Calu3 (cell line): ENCODE results near the gene GJA5. TPM values are rescaled to one million over a fixed set of nuclear protein-coding genes. Genes with fewer than 3 reads are reported as not detected.
"Not testable (repeated sequence)": the region's sequence is repeated elsewhere in the genome, so short reads cannot be mapped to it uniquely, and the experiment has no call there.

Experiments
- BruUV-seq: library from RNA; stranded (reverse); fragments of 400-500 nt; replicated peaks from 2 replicates; lab custom pipeline; 2021; lab: Mats Ljungman, UMichigan
- CTCF ChIA-PET: fragments of 300-600 bp; sonication (Branson Sonifier 250); formaldehyde crosslinking; loops from one replicate; lab custom pipeline; 2022; ENCODE audit warnings: antibody characterized with exemption; lab: Charles Lee
- DNase-seq: peaks from one replicate; pipeline ENCODE4 v3.0.0; 2022
- H3K27ac Mint-ChIP-seq: one replicate; pipeline ENCODE4 v1.8.0; 2022; ENCODE audit warnings: mixed read lengths; ENCODE audit not compliant: unreplicated experiment
- H3K27me3 Mint-ChIP-seq: one replicate; pipeline ENCODE4 v1.8.0; 2022; ENCODE audit warnings: mixed read lengths; ENCODE audit not compliant: unreplicated experiment
- H3K36me3 Mint-ChIP-seq: one replicate; pipeline ENCODE4 v1.8.0; 2022; ENCODE audit warnings: mild to moderate bottlenecking, moderate library complexity, mixed read lengths; ENCODE audit not compliant: insufficient read depth, unreplicated experiment
- H3K4me1 Mint-ChIP-seq: one replicate; pipeline ENCODE4 v1.8.0; 2022; ENCODE audit warnings: mild to moderate bottlenecking, low read depth, mixed read lengths; ENCODE audit not compliant: unreplicated experiment
- H3K4me3 Mint-ChIP-seq: one replicate; pipeline ENCODE4 v1.8.0; 2022; ENCODE audit warnings: mild to moderate bottlenecking, low read depth, moderate library complexity, mixed read lengths; ENCODE audit not compliant: unreplicated experiment
- H3K9me3 Mint-ChIP-seq: one replicate; pipeline ENCODE4 v1.8.0; 2022; ENCODE audit warnings: low read depth, mixed read lengths; ENCODE audit not compliant: unreplicated experiment
- intact Hi-C: fragments of 100-400 bp; cut with micrococcal nuclease; formaldehyde crosslinking; loops from one replicate; pipeline ENCODE4 v1.10.0; 2022; ENCODE audit not compliant: unreplicated experiment
- total RNA-seq: library from RNA; stranded (reverse); gene quantifications from 2 replicates; pipeline ENCODE4 v1.2.3, GENCODE V29; 2022
- TF ChIP-seq, protein P1 (sequence below): fragments of 200-600 bp; IDR thresholded peaks from one replicate; pipeline ENCODE4 v1.8.0; 2022; ENCODE audit warnings: antibody characterized with exemption; ENCODE audit not compliant: unreplicated experiment

Gene GJA5
- total RNA-seq, 1 experiment from 2014 or later = not detected

DNA sequence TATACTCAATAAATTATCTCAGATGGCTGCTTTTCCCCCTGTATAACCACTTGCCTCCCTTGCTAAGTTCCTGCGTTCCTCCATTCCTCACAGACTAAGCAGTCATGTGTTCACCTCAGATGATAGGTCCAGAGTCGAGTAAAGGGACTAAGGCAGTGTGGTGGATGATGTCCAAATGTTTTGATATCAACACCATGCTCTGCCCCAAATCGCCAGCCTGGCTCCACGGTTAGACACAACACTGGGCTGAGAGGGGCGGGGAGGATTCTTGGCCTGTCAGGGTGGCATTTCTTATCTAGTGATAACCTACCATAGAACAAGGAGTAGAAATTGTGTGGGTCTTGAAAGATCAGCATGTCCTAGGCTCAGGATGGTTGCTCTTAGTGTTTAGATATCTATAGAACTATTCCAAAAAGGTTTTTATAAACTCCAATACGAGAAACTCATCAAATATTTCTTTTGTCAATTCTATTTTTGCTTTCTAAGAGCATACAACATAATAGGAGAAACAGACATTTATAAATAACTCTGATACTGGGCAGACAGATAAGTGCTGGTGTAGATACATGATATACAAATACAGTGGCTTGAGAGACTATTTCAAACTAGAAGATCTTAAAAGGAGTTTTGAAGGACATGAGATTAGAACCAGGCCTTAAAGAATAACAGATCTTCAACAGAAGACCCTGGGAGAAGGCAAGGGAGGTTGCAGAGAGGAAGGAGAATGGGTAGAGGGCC is 21.5 kb downstream of the GJA5 start:
- DNase-seq = no peak
- Mint-ChIP-seq H3K4me3 (no peak overlapping the region), H3K27me3 (no peaks in the 10 kb centered on the region), H3K9me3 (no peaks in the 10 kb centered on the region), H3K36me3 (no peaks in the 10 kb centered on the region), H3K27ac (no peak overlapping the region), H3K4me1 (no peaks in the 10 kb centered on the region)
- intact Hi-C loops = no loop called here
- no TSS peak for BruUV-seq
- TF ChIP-seq, protein P1, sequence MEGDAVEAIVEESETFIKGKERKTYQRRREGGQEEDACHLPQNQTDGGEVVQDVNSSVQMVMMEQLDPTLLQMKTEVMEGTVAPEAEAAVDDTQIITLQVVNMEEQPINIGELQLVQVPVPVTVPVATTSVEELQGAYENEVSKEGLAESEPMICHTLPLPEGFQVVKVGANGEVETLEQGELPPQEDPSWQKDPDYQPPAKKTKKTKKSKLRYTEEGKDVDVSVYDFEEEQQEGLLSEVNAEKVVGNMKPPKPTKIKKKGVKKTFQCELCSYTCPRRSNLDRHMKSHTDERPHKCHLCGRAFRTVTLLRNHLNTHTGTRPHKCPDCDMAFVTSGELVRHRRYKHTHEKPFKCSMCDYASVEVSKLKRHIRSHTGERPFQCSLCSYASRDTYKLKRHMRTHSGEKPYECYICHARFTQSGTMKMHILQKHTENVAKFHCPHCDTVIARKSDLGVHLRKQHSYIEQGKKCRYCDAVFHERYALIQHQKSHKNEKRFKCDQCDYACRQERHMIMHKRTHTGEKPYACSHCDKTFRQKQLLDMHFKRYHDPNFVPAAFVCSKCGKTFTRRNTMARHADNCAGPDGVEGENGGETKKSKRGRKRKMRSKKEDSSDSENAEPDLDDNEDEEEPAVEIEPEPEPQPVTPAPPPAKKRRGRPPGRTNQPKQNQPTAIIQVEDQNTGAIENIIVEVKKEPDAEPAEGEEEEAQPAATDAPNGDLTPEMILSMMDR = no peak
- CTCF ChIA-PET = no interaction called here

DNA sequence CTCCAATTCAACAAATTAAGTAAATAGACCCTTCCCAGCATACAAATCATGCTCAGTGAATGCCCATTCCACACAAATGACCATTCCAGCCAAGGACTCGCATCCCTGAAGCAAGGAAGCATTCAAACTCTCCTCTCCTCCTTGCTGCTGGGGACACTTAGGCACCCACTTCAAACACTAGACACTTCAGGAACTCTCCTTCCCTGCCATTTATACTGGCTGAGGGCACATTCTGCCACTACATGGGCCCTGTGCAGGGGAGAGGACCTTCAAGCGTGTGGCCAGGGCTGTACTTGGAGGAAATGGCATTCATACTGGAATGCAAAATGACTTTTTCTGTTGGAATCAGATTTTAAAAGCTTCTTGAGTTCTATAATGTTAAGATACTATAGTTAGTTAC is 22.3 kb downstream of the GJA5 start:
- Mint-ChIP-seq H3K9me3 (no peaks in the 10 kb centered on the region), H3K27me3 (no peaks in the 10 kb centered on the region), H3K4me1 (no peaks in the 10 kb centered on the region), H3K36me3 (no peaks in the 10 kb centered on the region), H3K27ac (no peak overlapping the region), H3K4me3 (no peak overlapping the region)
- CTCF ChIA-PET = no interaction called here
- TF ChIP-seq, protein P1 = no peak
- no TSS peak for BruUV-seq
- intact Hi-C loops = no loop called here
- no peak for DNase-seq

DNA sequence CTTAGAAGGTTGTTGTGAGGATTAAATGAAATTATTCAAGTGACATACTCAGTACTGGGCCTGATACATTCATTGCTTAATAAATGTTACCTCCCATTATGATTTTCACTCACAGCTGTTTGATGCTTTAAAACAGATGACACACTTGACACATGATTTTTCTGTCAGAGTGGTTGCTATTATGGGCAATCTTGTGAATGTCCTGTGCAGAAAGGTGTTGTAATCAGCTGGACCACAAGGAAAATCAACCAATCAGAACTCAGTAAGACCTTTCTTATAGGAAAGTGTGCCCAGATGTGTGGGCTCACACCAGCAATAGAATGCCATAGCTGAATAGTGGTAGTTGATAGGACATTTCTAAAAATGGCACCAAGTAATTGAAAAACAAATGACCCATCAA is 23.5 kb downstream of the GJA5 start:
- intact Hi-C loops = no loop called here
- BruUV-seq = no TSS peak
- CTCF ChIA-PET = interaction anchor here (1.2 kb wide), 1 partner anchor 8 kb away, joined by 3 read pairs; no protein-coding TSS in a partner anchor
- H3K27me3 Mint-ChIP-seq = no peaks in the 10 kb centered on the region
- DNase-seq = no peak
- H3K4me3 Mint-ChIP-seq = no peak overlapping the region
- H3K4me1 Mint-ChIP-seq = no peaks in the 10 kb centered on the region
- TF ChIP-seq, protein P1 = no peak
- peaks cover under 1% of the 10 kb centered on the region for H3K9me3 Mint-ChIP-seq
- no peaks in the 10 kb centered on the region for H3K36me3 Mint-ChIP-seq
- H3K27ac Mint-ChIP-seq = no peak overlapping the region

DNA sequence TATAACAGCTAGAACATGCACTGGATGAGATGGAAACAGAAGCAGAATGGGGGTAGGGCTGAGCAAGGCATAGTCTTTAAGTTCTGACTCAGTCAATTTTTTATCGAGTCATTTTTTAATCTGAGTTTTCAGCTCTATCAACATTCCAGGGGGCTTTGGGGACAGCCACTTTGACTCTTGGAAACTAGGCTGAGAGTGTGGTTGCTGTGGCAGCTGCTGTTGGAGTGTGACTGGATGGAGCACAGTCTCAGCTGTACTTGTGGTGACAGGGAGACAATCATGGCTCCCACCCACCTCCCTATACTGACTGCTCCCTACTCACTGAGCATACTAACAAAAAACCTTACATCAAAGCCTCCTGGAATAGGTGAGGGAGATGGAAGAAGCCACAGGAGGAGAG is 25.0 kb downstream of the GJA5 start:
- CTCF ChIA-PET = no interaction called here
- no peak overlapping the region for H3K27ac Mint-ChIP-seq
- no peaks in the 10 kb centered on the region for H3K4me1 Mint-ChIP-seq

DNA sequence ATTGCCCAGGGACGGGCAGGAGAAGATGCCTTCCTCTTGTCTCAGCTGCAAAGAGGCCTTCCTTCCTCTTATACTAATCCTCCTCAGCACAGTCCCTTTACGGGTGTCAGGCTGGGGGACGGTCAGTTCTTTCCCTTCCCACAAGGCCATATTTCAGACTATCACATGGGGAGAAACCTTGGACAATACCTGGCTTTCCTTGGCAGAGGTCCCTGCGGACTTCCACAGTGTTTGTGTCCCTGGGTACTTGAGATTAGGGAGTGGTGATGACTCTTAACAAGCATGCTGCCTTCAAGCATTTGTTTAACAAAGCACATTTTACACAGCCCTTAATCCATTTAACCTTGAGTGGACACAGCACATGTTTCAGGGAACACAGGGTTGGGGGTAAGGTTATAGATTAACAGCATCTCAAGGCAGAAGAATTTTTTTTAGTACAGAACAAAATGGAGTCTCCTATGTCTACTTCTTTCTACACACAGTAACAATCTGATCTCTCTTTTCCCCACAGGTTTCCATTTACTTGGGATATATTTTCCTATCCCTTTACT is 26.0 kb downstream of the GJA5 start:
- intact Hi-C loops, H3K27me3 Mint-ChIP-seq, H3K4me1 Mint-ChIP-seq, BruUV-seq, CTCF ChIA-PET, H3K27ac Mint-ChIP-seq, H3K9me3 Mint-ChIP-seq, DNase-seq, H3K36me3 Mint-ChIP-seq, H3K4me3 Mint-ChIP-seq: not testable (repeated sequence)

More for the DNA sequence above, 25.0 kb downstream of the GJA5 start:
- DNase-seq = no peak
- Mint-ChIP-seq H3K9me3 (peaks cover 3% of the 10 kb centered on the region), H3K4me3 (no peak overlapping the region), H3K36me3 (no peaks in the 10 kb centered on the region), H3K27me3 (no peaks in the 10 kb centered on the region)
- BruUV-seq = no TSS peak
- intact Hi-C loops = no loop called here
- TF ChIP-seq, protein P1 = no peak
